Measurements from ENCODE around the gene CTU2.
A peak's percentile ranks its signal among the peaks of the same experiment; 100 is the strongest.

The CTU2 gene

DNA sequence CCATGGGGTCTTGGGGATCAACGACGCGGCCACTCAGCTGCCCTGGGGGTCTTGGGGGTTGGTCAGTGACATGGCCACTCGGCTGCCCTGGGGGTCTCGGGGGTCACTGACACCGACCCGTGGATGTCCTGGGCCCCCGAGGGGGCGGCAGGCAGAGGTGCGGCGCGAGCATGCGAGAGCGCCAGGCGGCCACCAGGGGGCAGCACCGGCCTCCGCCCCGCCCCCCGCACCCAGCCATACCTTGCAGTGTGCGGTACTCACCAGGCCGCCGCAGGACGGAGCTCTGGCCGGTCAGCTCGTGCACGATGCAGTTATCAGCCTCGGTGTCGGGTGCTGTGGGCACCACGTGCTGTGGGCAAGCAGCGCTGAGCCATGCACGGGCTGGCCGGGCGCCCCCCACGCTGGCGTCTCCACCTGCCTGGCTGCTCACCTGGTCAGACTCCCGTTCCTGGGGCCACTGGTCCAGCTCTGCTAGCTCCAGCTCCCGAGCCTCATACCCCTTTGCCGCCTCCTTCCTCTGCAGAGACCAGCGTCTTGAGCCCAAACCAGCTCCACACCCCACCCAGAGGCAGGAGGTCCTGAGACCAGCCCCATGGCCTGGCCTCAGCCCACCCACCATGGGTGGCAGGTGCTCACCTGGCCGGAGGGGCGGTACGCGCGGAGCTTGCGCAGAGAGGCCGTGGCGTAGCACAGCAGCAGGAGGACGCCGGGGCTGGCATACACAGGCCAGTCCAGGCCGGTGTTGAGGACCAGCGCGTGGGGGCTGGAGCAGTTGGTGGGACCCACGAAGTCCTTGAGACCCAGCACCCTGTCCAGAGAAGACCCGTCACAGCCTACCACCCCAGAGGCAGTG, 31.2 kb downstream of the CTU2 start:
- Mint-ChIP-seq H3K27me3 (no peaks in the 10 kb centered on the region), H3K4me1 (ENCODE audit: low read depth in 2 of 2) (peaks cover 0 to 7% of the 10 kb centered on the region in 2 donors), H3K36me3 (ENCODE audit: insufficient read depth) (peaks cover 28% of the 10 kb centered on the region), H3K27ac (peak overlapping the region in 1 of 2 donors; percentile 17), H3K9me3 (no peaks in the 10 kb centered on the region), H3K4me3 (no peak overlapping the region)
- peak; percentile 57 to 70 (median 70) for DNase-seq
- ATAC-seq (replicated peaks) = peak; percentile 99

- Mint-ChIP-seq H3K4me3 (no peak overlapping the region), H3K27ac (no peak overlapping the region), H3K36me3 (ENCODE audit: insufficient read depth) (peaks cover 22% of the 10 kb centered on the region), H3K27me3 (no peaks in the 10 kb centered on the region), H3K9me3 (no peaks in the 10 kb centered on the region), H3K4me1 (ENCODE audit: low read depth in 2 of 2) (peaks cover 0 to 7% of the 10 kb centered on the region in 2 donors)
- ATAC-seq (replicated peaks) (no peak), DNase-seq (no peak)
These were observed 32.1 kb downstream of the CTU2 start for GRCh38 chr16:88738151-88739084.

DNA sequence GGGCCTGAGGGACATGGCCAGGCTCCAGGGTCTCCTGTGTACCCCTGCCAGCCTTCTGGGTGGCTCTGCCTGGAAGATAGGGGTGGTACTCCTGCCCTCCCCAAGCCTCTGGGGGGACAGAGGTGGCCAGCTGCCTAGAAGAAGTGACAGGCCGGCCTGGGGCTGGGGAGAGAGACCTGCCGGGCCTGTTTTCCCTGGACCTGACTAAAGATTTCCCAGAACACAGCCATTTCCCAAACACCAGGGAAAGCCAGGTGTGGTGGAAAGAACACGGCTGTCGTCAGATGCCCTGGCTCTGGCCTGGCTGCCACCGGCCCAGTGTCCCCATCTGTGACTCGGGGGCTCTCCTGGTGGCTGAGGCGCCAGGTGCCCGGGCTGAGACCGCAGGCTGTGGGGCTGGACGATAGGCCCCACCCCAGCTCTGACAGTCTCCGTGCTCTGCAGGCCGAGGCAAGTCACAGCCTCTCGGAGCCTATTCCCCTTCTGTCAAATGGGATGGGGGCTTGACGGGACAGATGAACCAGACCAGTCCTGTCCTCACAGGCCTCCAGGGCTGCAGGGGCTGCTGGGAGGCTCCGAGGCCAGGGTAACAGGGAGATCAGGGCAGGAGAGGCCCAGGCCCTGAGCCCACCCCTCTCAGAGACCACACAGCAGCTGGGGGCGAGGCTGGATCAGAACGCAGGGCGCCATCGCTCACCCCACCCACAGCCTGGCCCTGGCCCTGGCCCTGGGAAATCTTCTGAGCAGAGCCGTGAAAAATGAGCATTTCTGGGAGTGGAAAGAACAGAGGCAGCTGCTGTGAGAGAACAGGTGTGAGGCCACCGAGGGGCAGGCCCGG, 33.1 kb downstream of the CTU2 start:
- Mint-ChIP-seq H3K36me3 (ENCODE audit: insufficient read depth) (peaks cover 22% of the 10 kb centered on the region), H3K4me1 (ENCODE audit: low read depth in 2 of 2) (peaks cover 0 to 15% of the 10 kb centered on the region in 2 donors), H3K4me3 (no peak overlapping the region), H3K9me3 (no peaks in the 10 kb centered on the region), H3K27me3 (no peaks in the 10 kb centered on the region), H3K27ac (no peak overlapping the region)
- ATAC-seq (replicated peaks) (no peak), DNase-seq (no peak)

DNA sequence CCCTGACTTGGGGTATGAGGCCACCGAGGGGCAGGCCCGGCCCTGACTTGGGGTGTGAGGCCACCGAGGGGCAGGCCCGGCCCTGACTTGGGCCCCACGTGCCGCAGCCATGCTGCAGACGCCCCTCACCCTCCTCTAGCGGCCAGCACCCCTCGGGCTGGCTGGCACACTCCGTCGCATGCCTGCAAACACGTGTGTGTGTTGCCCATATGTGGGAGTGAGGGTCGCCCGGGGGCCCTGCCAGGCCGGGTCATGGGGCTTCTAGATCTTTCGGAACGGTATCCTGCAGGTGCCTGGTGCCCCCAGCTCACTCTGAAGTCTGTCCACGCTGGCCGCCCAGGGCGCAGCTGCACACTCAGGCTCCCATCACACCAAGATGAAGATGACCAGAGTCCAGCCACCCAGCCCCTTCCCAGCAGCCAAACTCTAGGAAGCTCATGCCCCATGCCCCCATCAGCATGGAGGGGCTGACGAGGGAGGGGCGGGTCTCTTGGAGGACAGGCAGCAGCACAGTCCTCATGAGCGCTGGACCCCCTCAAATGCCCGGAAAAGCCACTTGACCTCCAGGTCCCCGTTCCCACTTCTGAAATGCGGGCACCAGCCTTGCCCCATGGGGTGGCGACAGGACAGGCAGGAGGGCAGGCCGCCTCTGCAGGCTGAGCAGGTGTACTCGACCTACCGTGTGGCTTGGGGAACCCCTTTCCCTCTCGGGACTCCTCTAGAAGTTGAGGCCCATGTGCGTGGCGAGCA, 33.8 kb downstream of the CTU2 start:
- Mint-ChIP-seq H3K4me3 (no peak overlapping the region), H3K27ac (no peak overlapping the region), H3K27me3 (no peaks in the 10 kb centered on the region), H3K4me1 (ENCODE audit: low read depth in 2 of 2) (peaks cover 0 to 20% of the 10 kb centered on the region in 2 donors), H3K36me3 (ENCODE audit: insufficient read depth) (peaks cover 22% of the 10 kb centered on the region), H3K9me3 (no peaks in the 10 kb centered on the region)
- DNase-seq (no peak), ATAC-seq (replicated peaks) (no peak)

DNA sequence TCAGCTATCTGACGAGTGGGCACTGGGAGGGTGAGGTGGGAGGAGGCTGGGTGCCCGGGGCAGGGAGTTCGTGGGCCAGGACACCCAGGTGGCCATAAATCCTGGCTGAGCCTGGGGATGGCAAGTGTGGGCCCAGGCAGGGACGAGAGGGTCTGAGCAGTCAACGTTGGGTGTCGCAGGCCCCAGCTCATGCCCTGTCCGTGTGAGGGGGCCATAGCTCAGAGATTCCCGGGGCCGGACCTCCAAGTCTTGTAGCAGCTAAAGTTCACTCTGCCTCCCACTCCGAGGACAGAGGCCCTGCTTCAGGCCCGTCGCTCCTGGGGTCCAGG, 34.4 kb downstream of the CTU2 start:
- no peak for DNase-seq
- Mint-ChIP-seq H3K27me3 (no peaks in the 10 kb centered on the region), H3K4me3 (no peak overlapping the region), H3K4me1 (ENCODE audit: low read depth in 2 of 2) (peaks cover under 1 to 26% of the 10 kb centered on the region in 2 donors), H3K36me3 (ENCODE audit: insufficient read depth) (peaks cover 22% of the 10 kb centered on the region), H3K27ac (no peak overlapping the region), H3K9me3 (no peaks in the 10 kb centered on the region)
- no peak for ATAC-seq (replicated peaks)

GRCh38 chr16:88741368-88741767, 35.1 kb downstream of the CTU2 start:
- no peak overlapping the region for H3K27ac Mint-ChIP-seq
- H3K36me3 Mint-ChIP-seq (ENCODE audit: insufficient read depth) = peaks cover 22% of the 10 kb centered on the region
- ATAC-seq (replicated peaks) (no peak), DNase-seq (no peak)
- no peak overlapping the region for H3K4me3 Mint-ChIP-seq
- no peaks in the 10 kb centered on the region for H3K27me3 Mint-ChIP-seq
- H3K9me3 Mint-ChIP-seq = no peaks in the 10 kb centered on the region
- peaks cover 8 to 30% of the 10 kb centered on the region in 2 donors for H3K4me1 Mint-ChIP-seq (ENCODE audit: low read depth in 2 of 2)

DNA sequence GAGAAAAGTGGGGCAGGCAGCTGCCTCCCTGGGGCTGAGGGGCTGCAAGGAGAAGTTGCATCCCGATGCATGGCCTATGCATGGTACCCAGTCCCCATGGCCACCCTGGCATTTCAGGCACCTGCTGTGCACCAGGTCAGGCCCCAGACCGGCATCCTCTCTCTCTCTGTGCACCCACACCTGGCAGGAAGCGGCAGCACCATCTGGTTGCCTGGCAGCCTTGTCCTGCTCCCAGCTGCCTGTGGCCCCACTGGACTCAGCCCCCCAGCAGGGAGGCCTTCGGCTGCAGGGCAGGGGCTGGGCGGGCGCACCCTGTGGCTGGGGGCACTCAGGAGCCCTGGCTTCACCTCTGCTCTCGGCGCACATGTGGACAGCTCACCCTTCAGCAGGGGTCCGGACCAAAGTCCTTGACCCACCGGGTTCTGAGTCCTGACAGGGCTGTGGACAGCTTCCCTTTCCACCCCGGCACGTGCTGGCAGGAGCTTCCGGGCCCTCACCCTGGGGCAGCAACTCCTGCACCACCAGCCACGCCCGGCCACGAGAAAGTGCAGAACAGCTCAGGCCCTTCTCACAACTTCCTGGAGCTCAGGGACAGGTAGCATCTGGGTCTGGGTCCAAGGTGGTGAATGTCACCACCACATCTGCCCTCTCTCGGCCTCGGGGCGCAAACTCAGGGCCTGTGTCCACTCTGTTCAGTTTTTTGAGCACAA, 36.7 kb downstream of the CTU2 start:
- Mint-ChIP-seq H3K4me1 (ENCODE audit: low read depth in 2 of 2) (peaks cover 14 to 31% of the 10 kb centered on the region in 2 donors), H3K27ac (peak overlapping the region; percentile 19 to 38), H3K9me3 (no peaks in the 10 kb centered on the region), H3K27me3 (no peaks in the 10 kb centered on the region), H3K36me3 (ENCODE audit: insufficient read depth) (peaks cover 23% of the 10 kb centered on the region), H3K4me3 (no peak overlapping the region)
- ATAC-seq (replicated peaks) (no peak), DNase-seq (no peak)

- peaks cover 21% of the 10 kb centered on the region for H3K36me3 Mint-ChIP-seq (ENCODE audit: insufficient read depth)
- peak; percentile 67 to 69 (median 68) for DNase-seq
- peak overlapping the region in 1 of 2 donors; percentile 38 for H3K27ac Mint-ChIP-seq
- no peaks in the 10 kb centered on the region for H3K27me3 Mint-ChIP-seq
- peak overlapping the region in 1 of 2 donors; percentile 31 for H3K4me3 Mint-ChIP-seq
- H3K9me3 Mint-ChIP-seq = no peaks in the 10 kb centered on the region
- ATAC-seq (replicated peaks) = peak; percentile 36
- peaks cover 16 to 29% of the 10 kb centered on the region in 2 donors for H3K4me1 Mint-ChIP-seq (ENCODE audit: low read depth in 2 of 2)
These were observed 37.6 kb downstream of the CTU2 start for GRCh38 chr16:88743693-88744576.

- Mint-ChIP-seq H3K4me3 (peak overlapping the region; percentile 73 to 82), H3K36me3 (ENCODE audit: insufficient read depth) (peaks cover 23% of the 10 kb centered on the region), H3K4me1 (ENCODE audit: low read depth in 2 of 2) (peaks cover 16 to 29% of the 10 kb centered on the region in 2 donors), H3K9me3 (no peaks in the 10 kb centered on the region), H3K27me3 (no peaks in the 10 kb centered on the region), H3K27ac (peak overlapping the region; percentile 84 to 89)
- DNase-seq (no peak), ATAC-seq (replicated peaks) (no peak)
These were observed 38.5 kb downstream of the CTU2 start for GRCh38 chr16:88744577-88745521.

- H3K27me3 Mint-ChIP-seq = no peaks in the 10 kb centered on the region
- peaks cover 19% of the 10 kb centered on the region for H3K36me3 Mint-ChIP-seq (ENCODE audit: insufficient read depth)
- ATAC-seq (replicated peaks) = no peak
- no peaks in the 10 kb centered on the region for H3K9me3 Mint-ChIP-seq
- peak overlapping the region; percentile 84 to 89 for H3K27ac Mint-ChIP-seq
- peaks cover 16 to 29% of the 10 kb centered on the region in 2 donors for H3K4me1 Mint-ChIP-seq (ENCODE audit: low read depth in 2 of 2)
- DNase-seq = no peak
- peak overlapping the region; percentile 37 to 41 for H3K4me3 Mint-ChIP-seq
These were observed 40.2 kb downstream of the CTU2 start for GRCh38 chr16:88746506-88746905.

All from effector memory CD8-positive, alpha-beta T cell (primary cell).